HG03354 (cell line): Measurements from ENCODE around the gene SEMA6B.

Experiments used
- ATAC-seq: cut with Tn5 transposase; IDR thresholded peaks from one replicate; pipeline ENCODE4 v1.9.1; 2021; ENCODE audit warnings: mild to moderate bottlenecking; ENCODE audit not compliant: unreplicated experiment, poor library complexity, severe bottlenecking

SEMA6B gene

GRCh38 chr19:4499318-4499717 is 60.2 kb downstream of the SEMA6B start:
- no peak for ATAC-seq

GRCh38 chr19:4498694-4499093 is 60.8 kb downstream of the SEMA6B start:
- ATAC-seq, result no peak

- ATAC-seq, result no peak
Observed at GRCh38 chr19:4497770-4498389, 61.6 kb downstream of the SEMA6B start.

GRCh38 chr19:4496304-4496703 is 63.2 kb downstream of the SEMA6B start:
- no peak for ATAC-seq

GRCh38 chr19:4495471-4495870 is 64.0 kb downstream of the SEMA6B start:
- ATAC-seq, result no peak

GRCh38 chr19:4494691-4495064 is 64.8 kb downstream of the SEMA6B start:
- no peak for ATAC-seq

GRCh38 chr19:4493929-4494690 is 65.4 kb downstream of the SEMA6B start:
- ATAC-seq, result no peak

- no peak for ATAC-seq
Observed at GRCh38 chr19:4493104-4493928, 66.2 kb downstream of the SEMA6B start.
